Stimulated activated CD8-positive, alpha-beta memory T cell treated with anti-CD3 and anti-CD28 coated beads, Interleukin-4, amount 100 ng/mL, for 1 hour (primary cell): ENCODE data around the gene HPX.

Experiments used
- DNase-seq, 2 donors: peaks; one replicate each; pipeline ENCODE4 v3.0.0-alpha.2; 2020; ENCODE audit warnings: low read depth in 2 of 2, low spot score in 1 of 2

The HPX gene

GRCh38 chr11:6417907-6418556 is 22.8 kb downstream of the HPX start:
- no peak for DNase-seq

GRCh38 chr11:6415797-6416196 is 25.0 kb downstream of the HPX start:
- DNase-seq = no peak

- no peak for DNase-seq
Observed at GRCh38 chr11:6414874-6415328, 25.9 kb downstream of the HPX start.

- peak in 1 of 2 donors; percentile 32 for DNase-seq
Observed at GRCh38 chr11:6413791-6414201, 27.0 kb downstream of the HPX start.

- no peak for DNase-seq
Observed at GRCh38 chr11:6411594-6412031, 29.2 kb downstream of the HPX start.

- no peak for DNase-seq
Observed at GRCh38 chr11:6410695-6411430, 29.9 kb downstream of the HPX start.

- DNase-seq = no peak
Observed at GRCh38 chr11:6406370-6406769, 34.4 kb downstream of the HPX start.

- no peak for DNase-seq
Observed at GRCh38 chr11:6405846-6406245, 34.9 kb downstream of the HPX start.

GRCh38 chr11:6405052-6405667 is 35.6 kb downstream of the HPX start:
- no peak for DNase-seq

- DNase-seq = no peak
Observed at GRCh38 chr11:6404342-6405051, 36.3 kb downstream of the HPX start.

- DNase-seq = no peak
Observed at GRCh38 chr11:6403539-6403938, 37.2 kb downstream of the HPX start.

- peak in 1 of 2 donors; percentile 33 for DNase-seq
Observed at GRCh38 chr11:6402561-6402981, 38.2 kb downstream of the HPX start.

- DNase-seq = no peak
Observed at GRCh38 chr11:6402061-6402470, 38.7 kb downstream of the HPX start.

- no peak for DNase-seq
Observed at GRCh38 chr11:6401464-6401863, 39.3 kb downstream of the HPX start.

- no peak for DNase-seq
Observed at GRCh38 chr11:6400431-6401345, 40.1 kb downstream of the HPX start.

GRCh38 chr11:6397636-6398035 is 43.2 kb downstream of the HPX start:
- no peak for DNase-seq

GRCh38 chr11:6397156-6397555 is 43.6 kb downstream of the HPX start:
- DNase-seq = no peak

- DNase-seq = no peak
Observed at GRCh38 chr11:6395470-6396060, 45.2 kb downstream of the HPX start.

- DNase-seq = no peak
Observed at GRCh38 chr11:6393989-6394670, 46.7 kb downstream of the HPX start.
